GM19351 (cell line): ENCODE measurements around the gene MRGPRG.

Source experiments
- ATAC-seq: cut with Tn5 transposase; IDR thresholded peaks from one replicate; pipeline ENCODE4 v1.9.1; 2021; ENCODE audit warnings: mild to moderate bottlenecking, moderate library complexity; ENCODE audit not compliant: unreplicated experiment

The MRGPRG gene

GRCh38 chr11:3207526-3208189 lies 11.0 kb downstream of the MRGPRG start:
- ATAC-seq, result no peak

- ATAC-seq, result no peak
Observed at GRCh38 chr11:3206922-3207204, 11.8 kb downstream of the MRGPRG start.

- ATAC-seq, result no peak
Observed at GRCh38 chr11:3206156-3206921, 12.3 kb downstream of the MRGPRG start.

GRCh38 chr11:3205261-3206155 lies 13.1 kb downstream of the MRGPRG start:
- ATAC-seq, result no peak

- no peak for ATAC-seq
Observed at GRCh38 chr11:3204141-3205015, 14.2 kb downstream of the MRGPRG start.

GRCh38 chr11:3203221-3204043 lies 15.2 kb downstream of the MRGPRG start:
- no peak for ATAC-seq

- ATAC-seq, result no peak
Observed at GRCh38 chr11:3202759-3203158, 15.9 kb downstream of the MRGPRG start.

GRCh38 chr11:3202305-3202704 lies 16.3 kb downstream of the MRGPRG start:
- ATAC-seq, result no peak

- ATAC-seq, result no peak
Observed at GRCh38 chr11:3201677-3202181, 16.9 kb downstream of the MRGPRG start.

GRCh38 chr11:3201112-3201581 lies 17.5 kb downstream of the MRGPRG start:
- no peak for ATAC-seq

GRCh38 chr11:3200388-3201111 lies 18.1 kb downstream of the MRGPRG start:
- ATAC-seq, result no peak

GRCh38 chr11:3199537-3200295 lies 18.9 kb downstream of the MRGPRG start:
- ATAC-seq, result no peak

GRCh38 chr11:3198815-3199214 lies 19.8 kb downstream of the MRGPRG start:
- no peak for ATAC-seq

GRCh38 chr11:3197878-3198528 lies 20.6 kb downstream of the MRGPRG start:
- no peak for ATAC-seq

- no peak for ATAC-seq
Observed at GRCh38 chr11:3197044-3197695, 21.4 kb downstream of the MRGPRG start.

- ATAC-seq, result no peak
Observed at GRCh38 chr11:3196161-3197043, 22.2 kb downstream of the MRGPRG start.
